Liver (tissue), 9 donors: ENCODE data around the gene TYRO3. TPM values are rescaled to one million over a fixed set of nuclear protein-coding genes. Genes with fewer than 3 reads are reported as not detected.

Source experiments
- DNase-seq: peaks from one replicate; pipeline ENCODE4 v3.0.0-alpha.2; 2017; ENCODE audit warnings: low spot score
- H3K27ac ChIP-seq, 2 donors: one replicate each; pipeline ENCODE4 v1.7.0; 2013; ENCODE audit warnings: inconsistent platforms in 2 of 2, low read length in 2 of 2, control low read depth in 1 of 2, low read depth in 1 of 2, mild to moderate bottlenecking in 1 of 2
- H3K27me3 ChIP-seq, 4 donors: one replicate each; pipeline versions ENCODE4 v1.6.1 to v1.7.0; 2013; ENCODE audit warnings: low read length in 3 of 4, inconsistent platforms in 1 of 4, mild to moderate bottlenecking in 1 of 4, moderate library complexity in 1 of 4; ENCODE audit not compliant: control insufficient read depth in 4 of 4, insufficient read depth in 4 of 4
- H3K36me3 ChIP-seq, 4 donors: one replicate each; pipeline versions ENCODE4 v1.6.1 to v1.7.0; 2013; ENCODE audit warnings: low read length in 3 of 4, mild to moderate bottlenecking in 3 of 4, low read depth in 1 of 4, moderate library complexity in 1 of 4; ENCODE audit not compliant: control insufficient read depth in 4 of 4, insufficient read depth in 3 of 4
- H3K4me1 ChIP-seq, 4 donors: one replicate each; pipeline versions ENCODE4 v1.6.1 to v1.7.0; 2013; ENCODE audit warnings: low read length in 3 of 4, mild to moderate bottlenecking in 3 of 4, moderate library complexity in 1 of 4; ENCODE audit not compliant: control insufficient read depth in 4 of 4, insufficient read depth in 4 of 4
- H3K4me3 ChIP-seq, 3 donors: one replicate each; pipeline versions ENCODE4 v1.6.1 to v1.7.0; 2013; ENCODE audit warnings: low read length in 3 of 3, control low read depth in 1 of 3, low read depth in 1 of 3, mild to moderate bottlenecking in 1 of 3
- H3K9ac ChIP-seq, 2 donors: one replicate each; pipeline ENCODE4 v1.7.0; 2013; ENCODE audit warnings: low read length in 2 of 2, mild to moderate bottlenecking in 2 of 2, moderate library complexity in 2 of 2, control low read depth in 1 of 2, low read depth in 1 of 2
- H3K9me3 ChIP-seq, 4 donors: one replicate each; pipeline versions ENCODE4 v1.6.1 to v1.7.0; 2013; ENCODE audit warnings: low read length in 3 of 4; ENCODE audit not compliant: control insufficient read depth in 4 of 4
- ATF3 ChIP-seq: IDR thresholded peaks from 2 replicates; pipeline ENCODE4 v1.6.1; 2016; ENCODE audit warnings: antibody characterized with exemption
- CTCF ChIP-seq: fragments of 150-350 bp; IDR thresholded peaks from 2 replicates; pipeline ENCODE4 v1.5.1; 2017; ENCODE audit warnings: improper control_type of control experiment, low read depth, low read length; ENCODE audit not compliant: missing input control
- EGR1 ChIP-seq, 2 donors: IDR thresholded peaks; 2 replicates each; pipeline ENCODE4 v1.6.1; 2016 to 2018; ENCODE audit warnings: antibody characterized with exemption in 2 of 2, low read depth in 2 of 2
- FOXA1 ChIP-seq: IDR thresholded peaks from 2 replicates; pipeline ENCODE4 v1.6.1; 2016; ENCODE audit warnings: antibody characterized with exemption
- FOXA2 ChIP-seq: IDR thresholded peaks from 2 replicates; pipeline ENCODE4 v1.6.1; 2016; ENCODE audit warnings: antibody characterized with exemption
- GABPA ChIP-seq, 2 donors: IDR thresholded peaks in 1 of 2; conservative IDR thresholded peaks in 1 of 2; 2 replicates each; pipeline ENCODE4 v1.6.1; 2016; ENCODE audit warnings: antibody characterized with exemption in 2 of 2, mild to moderate bottlenecking in 1 of 2, moderate library complexity in 1 of 2
- HNF4A ChIP-seq, 2 donors: conservative IDR thresholded peaks; 2 replicates each; pipeline ENCODE4 v1.6.1; 2016; ENCODE audit warnings: antibody characterized with exemption in 2 of 2, mild to moderate bottlenecking in 2 of 2
- HNF4G ChIP-seq: IDR thresholded peaks from 2 replicates; pipeline ENCODE4 v1.6.1; 2016; ENCODE audit warnings: antibody characterized with exemption
- JUND ChIP-seq, 2 donors: IDR thresholded peaks; 2 replicates each; pipeline ENCODE4 v1.6.1; 2016; ENCODE audit warnings: antibody characterized with exemption in 2 of 2
- NR2F2 ChIP-seq: IDR thresholded peaks from 2 replicates; pipeline ENCODE4 v1.6.1; 2016; ENCODE audit warnings: antibody characterized with exemption
- RAD21 ChIP-seq, 2 donors: IDR thresholded peaks; 2 replicates each; pipeline ENCODE4 v1.6.1; 2016; ENCODE audit warnings: antibody characterized with exemption in 2 of 2, mild to moderate bottlenecking in 2 of 2
- REST ChIP-seq: IDR thresholded peaks from 2 replicates; pipeline ENCODE4 v1.6.1; 2016; ENCODE audit warnings: antibody characterized with exemption, mild to moderate bottlenecking
- RXRA ChIP-seq, 2 donors: IDR thresholded peaks; 2 replicates each; pipeline ENCODE4 v1.6.1; 2017 to 2018; ENCODE audit warnings: antibody characterized with exemption in 2 of 2, mild to moderate bottlenecking in 1 of 2
- SP1 ChIP-seq: IDR thresholded peaks from 2 replicates; pipeline ENCODE4 v1.6.1; 2018; ENCODE audit warnings: antibody characterized with exemption, mild to moderate bottlenecking
- TAF1 ChIP-seq: conservative IDR thresholded peaks from 2 replicates; pipeline ENCODE4 v1.6.1; 2016; ENCODE audit warnings: antibody characterized with exemption, mild to moderate bottlenecking
- YY1 ChIP-seq: IDR thresholded peaks from 2 replicates; pipeline ENCODE4 v1.6.1; 2016; ENCODE audit warnings: antibody characterized with exemption, mild to moderate bottlenecking
- ZBTB33 ChIP-seq: IDR thresholded peaks from 2 replicates; pipeline ENCODE4 v1.6.1; 2016; ENCODE audit warnings: antibody characterized with exemption
- WGBS: extraction: QIAGEN DNeasy Blood & Tissue Kit; methylation state at CpG from one replicate; pipeline ENCODE4 v1.1.7; 2013; 5-methylcytosine and 5-hydroxymethylcytosine counted together
- polyA plus RNA-seq, 2 donors: library from polyadenylated mRNA; stranded (reverse) in 1 of 2; unstranded in 1 of 2; fragments of 200-250 nt in 1 of 2; fragments of >200 nt in 1 of 2; fragmentation: Nextera tagmentation in 1 of 2; extraction: Ambion mirVana in 1 of 2; gene quantifications; one replicate each; pipeline versions ENCODE4 v1.2.1 to v1.2.3, GENCODE V29; 2013 to 2015
- total RNA-seq, 2 donors: library from RNA; depleted of rRNA; stranded (reverse); fragments of >200 nt; gene quantifications; one replicate each; pipeline ENCODE4 v1.2.3, GENCODE V29; 2014
- TF ChIP-seq, protein P1 (sequence below): IDR thresholded peaks from 2 replicates; pipeline ENCODE4 v1.6.1; 2016; ENCODE audit warnings: antibody characterized with exemption
- donor health status: healthy.
- donor health status: healthy.
- donor health status: healthy.
- donor health status: healthy.
- donor health status: healthy.

TYRO3 gene
- total and polyA plus RNA-seq, 4 donors = 1.1 to 2.3 (median 2.3) TPM

DNA sequence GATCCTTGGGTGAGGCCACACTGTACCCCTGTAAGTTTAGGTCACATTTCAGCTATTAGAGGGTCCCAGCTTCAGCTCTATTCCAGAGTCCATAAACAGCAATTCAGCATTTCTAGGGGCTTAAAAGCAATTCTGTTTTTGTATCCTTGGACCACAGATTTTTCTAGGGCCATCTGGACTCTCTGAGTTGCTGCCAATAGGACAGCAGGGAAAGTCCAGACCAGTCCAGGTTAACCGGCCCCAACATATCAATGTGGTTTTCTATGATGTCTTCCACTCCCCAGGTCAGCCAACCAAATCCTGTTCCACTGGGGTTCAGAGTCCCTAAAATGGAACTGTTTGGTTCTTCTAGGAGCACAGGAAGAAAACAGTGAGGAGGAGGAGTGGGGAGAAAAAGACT, 40.0 kb downstream of the TYRO3 start:
- 89% methylated on average over 1 of the region's 1 CpG for WGBS
- no peak for DNase-seq
- H3K27ac ChIP-seq = no peak overlapping the region
- TF ChIP-seq, protein P1, sequence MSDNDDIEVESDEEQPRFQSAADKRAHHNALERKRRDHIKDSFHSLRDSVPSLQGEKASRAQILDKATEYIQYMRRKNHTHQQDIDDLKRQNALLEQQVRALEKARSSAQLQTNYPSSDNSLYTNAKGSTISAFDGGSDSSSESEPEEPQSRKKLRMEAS = no peak
- no peak for TF ChIP-seq HNF4G
- no peak for TF ChIP-seq FOXA1
- no peak for TF ChIP-seq TAF1
- TF ChIP-seq ATF3 = no peak
- TF ChIP-seq CTCF = no peak
- TF ChIP-seq EGR1 (IDR thresholded peaks at IDR 0.05; ENCODE audit: low read depth in 2 of 2) = no peak
- no peak for TF ChIP-seq FOXA2
- TF ChIP-seq REST = no peak
- TF ChIP-seq NR2F2 = no peak
- H3K4me3 ChIP-seq = no peak overlapping the region
- no peaks in the 10 kb centered on the region for H3K27me3 ChIP-seq
- peaks cover 0 to 3% (median 1%) of the 10 kb centered on the region in 4 donors for H3K4me1 ChIP-seq
- H3K9me3 ChIP-seq = no peaks in the 10 kb centered on the region
- no peak overlapping the region for H3K9ac ChIP-seq
- H3K36me3 ChIP-seq = no peaks in the 10 kb centered on the region

- H3K27ac ChIP-seq = no peak overlapping the region
- peaks cover 0 to 7% (median 3%) of the 10 kb centered on the region in 4 donors for H3K4me1 ChIP-seq
- 71% methylated on average over 6 of the region's 6 CpGs for WGBS
- no peak overlapping the region for H3K4me3 ChIP-seq
- DNase-seq = no peak
- H3K9me3 ChIP-seq = no peaks in the 10 kb centered on the region
- no peaks in the 10 kb centered on the region for H3K36me3 ChIP-seq
- no peaks in the 10 kb centered on the region for H3K27me3 ChIP-seq
- no peak overlapping the region for H3K9ac ChIP-seq
- no peak for TF ChIP-seq JUND (IDR thresholded peaks at IDR 0.05)
- no peak for TF ChIP-seq SP1
- TF ChIP-seq RXRA (IDR thresholded peaks at IDR 0.05) = no peak
- TF ChIP-seq YY1 = no peak
- no peak for TF ChIP-seq HNF4G
- TF ChIP-seq ZBTB33 = no peak
- no peak for TF ChIP-seq REST
- no peak for TF ChIP-seq TAF1
- TF ChIP-seq NR2F2 = no peak
- TF ChIP-seq, protein P1 = no peak
- no peak for TF ChIP-seq RAD21 (IDR thresholded peaks at IDR 0.05)
- TF ChIP-seq EGR1 (IDR thresholded peaks at IDR 0.05; ENCODE audit: low read depth in 2 of 2) = no peak
- TF ChIP-seq HNF4A (conservative IDR thresholded peaks at IDR 0.05) = no peak
- TF ChIP-seq GABPA (IDR thresholded peaks at IDR 0.05 in 1 of 2, conservative IDR thresholded peaks at IDR 0.05 in 1 of 2) = no peak
- TF ChIP-seq FOXA2 = no peak
Observed at GRCh38 chr15:41603411-41603935, 44.5 kb downstream of the TYRO3 start.
